VCaP (cell line): ENCODE measurements around the gene PTPRN2.

Experiments used
- H3K27ac ChIP-seq: fragments of 450-650 bp; 2 replicates; pipeline ENCODE4 v1.5.1; 2017
- TF ChIP-seq, protein P1 (sequence below): fragments of 450-650 bp; conservative IDR thresholded peaks from 2 replicates; pipeline ENCODE4 v1.5.1; 2017; ENCODE audit warnings: mild to moderate bottlenecking, moderate library complexity

PTPRN2 gene

GRCh38 chr7:157824011-157824818 lies 763.4 kb downstream of the PTPRN2 start:
- TF ChIP-seq, protein P1, sequence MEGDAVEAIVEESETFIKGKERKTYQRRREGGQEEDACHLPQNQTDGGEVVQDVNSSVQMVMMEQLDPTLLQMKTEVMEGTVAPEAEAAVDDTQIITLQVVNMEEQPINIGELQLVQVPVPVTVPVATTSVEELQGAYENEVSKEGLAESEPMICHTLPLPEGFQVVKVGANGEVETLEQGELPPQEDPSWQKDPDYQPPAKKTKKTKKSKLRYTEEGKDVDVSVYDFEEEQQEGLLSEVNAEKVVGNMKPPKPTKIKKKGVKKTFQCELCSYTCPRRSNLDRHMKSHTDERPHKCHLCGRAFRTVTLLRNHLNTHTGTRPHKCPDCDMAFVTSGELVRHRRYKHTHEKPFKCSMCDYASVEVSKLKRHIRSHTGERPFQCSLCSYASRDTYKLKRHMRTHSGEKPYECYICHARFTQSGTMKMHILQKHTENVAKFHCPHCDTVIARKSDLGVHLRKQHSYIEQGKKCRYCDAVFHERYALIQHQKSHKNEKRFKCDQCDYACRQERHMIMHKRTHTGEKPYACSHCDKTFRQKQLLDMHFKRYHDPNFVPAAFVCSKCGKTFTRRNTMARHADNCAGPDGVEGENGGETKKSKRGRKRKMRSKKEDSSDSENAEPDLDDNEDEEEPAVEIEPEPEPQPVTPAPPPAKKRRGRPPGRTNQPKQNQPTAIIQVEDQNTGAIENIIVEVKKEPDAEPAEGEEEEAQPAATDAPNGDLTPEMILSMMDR = no peak
- no peak overlapping the region for H3K27ac ChIP-seq

DNA sequence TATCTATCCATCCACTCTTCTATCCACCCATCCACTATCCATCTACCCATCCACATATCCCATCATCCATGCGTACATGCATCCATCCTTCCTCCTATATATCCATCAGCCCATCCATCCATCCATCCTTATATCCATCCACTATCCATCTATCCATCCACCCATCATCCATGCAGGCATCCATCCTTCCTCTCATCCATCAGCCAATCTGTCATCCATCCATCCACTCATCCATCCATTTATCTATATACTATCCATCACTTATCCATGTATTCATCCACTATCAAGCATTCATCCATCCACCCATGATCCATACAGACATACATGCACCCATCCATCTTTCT lies 765.0 kb downstream of the PTPRN2 start:
- H3K27ac ChIP-seq = no peak overlapping the region
- TF ChIP-seq, protein P1 = no peak

GRCh38 chr7:157821959-157822687 lies 765.5 kb downstream of the PTPRN2 start:
- no peak overlapping the region for H3K27ac ChIP-seq
- TF ChIP-seq, protein P1 = no peak

DNA sequence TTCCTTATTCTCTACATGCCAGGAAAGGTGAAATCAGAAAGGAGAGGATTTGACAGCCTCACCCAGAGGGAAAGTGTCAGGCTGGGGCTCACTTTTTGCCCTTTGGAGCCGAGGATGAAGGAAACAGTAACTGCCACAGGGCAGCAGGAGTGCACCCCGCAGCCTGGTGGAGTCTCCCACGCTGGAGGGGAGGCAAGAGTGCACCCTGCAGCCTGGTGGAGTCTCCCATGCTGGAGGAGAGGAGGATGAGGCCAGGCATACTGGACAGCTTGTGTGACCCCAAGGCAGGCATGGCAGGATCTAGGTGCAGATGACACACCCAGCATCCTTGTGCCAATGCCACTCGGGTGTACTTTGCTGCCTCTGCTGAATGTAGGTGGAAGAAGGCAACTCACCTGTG lies 766.8 kb downstream of the PTPRN2 start:
- TF ChIP-seq, protein P1 = no peak
- H3K27ac ChIP-seq = no peak overlapping the region

DNA sequence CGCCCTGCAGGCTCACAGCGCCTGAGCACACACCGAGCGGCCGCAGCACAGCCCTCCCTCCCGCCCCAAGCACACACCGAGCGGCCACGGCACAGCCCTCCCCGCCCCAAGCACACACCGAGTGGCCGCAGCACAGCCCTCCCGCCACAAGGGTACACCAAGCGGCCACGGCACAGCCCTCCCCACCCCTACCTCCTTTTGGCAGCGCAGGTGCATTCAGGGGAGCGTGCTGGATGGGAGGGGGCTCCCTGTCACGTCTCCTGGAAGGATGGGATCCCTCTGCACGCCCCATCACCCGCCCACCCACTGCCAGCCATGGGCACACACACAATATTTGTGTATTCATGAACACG lies 768.2 kb downstream of the PTPRN2 start:
- TF ChIP-seq, protein P1 = no peak
- H3K27ac ChIP-seq = no peak overlapping the region

- no peak overlapping the region for H3K27ac ChIP-seq
- TF ChIP-seq, protein P1 = no peak
Measured at GRCh38 chr7:157818701-157819454, 768.7 kb downstream of the PTPRN2 start.

- no peak overlapping the region for H3K27ac ChIP-seq
Measured at GRCh38 chr7:157817944-157818700, 769.5 kb downstream of the PTPRN2 start.

More at GRCh38 chr7:157817944-157818700, 769.5 kb downstream of the PTPRN2 start:
- TF ChIP-seq, protein P1 = no peak
